GM19328 (cell line): ENCODE data around the gene PSMD5.

Experiments
- ATAC-seq: cut with Tn5 transposase; IDR thresholded peaks from one replicate; pipeline ENCODE4 v1.9.1; 2021; ENCODE audit warnings: mild to moderate bottlenecking, moderate library complexity; ENCODE audit not compliant: unreplicated experiment

Gene PSMD5

DNA sequence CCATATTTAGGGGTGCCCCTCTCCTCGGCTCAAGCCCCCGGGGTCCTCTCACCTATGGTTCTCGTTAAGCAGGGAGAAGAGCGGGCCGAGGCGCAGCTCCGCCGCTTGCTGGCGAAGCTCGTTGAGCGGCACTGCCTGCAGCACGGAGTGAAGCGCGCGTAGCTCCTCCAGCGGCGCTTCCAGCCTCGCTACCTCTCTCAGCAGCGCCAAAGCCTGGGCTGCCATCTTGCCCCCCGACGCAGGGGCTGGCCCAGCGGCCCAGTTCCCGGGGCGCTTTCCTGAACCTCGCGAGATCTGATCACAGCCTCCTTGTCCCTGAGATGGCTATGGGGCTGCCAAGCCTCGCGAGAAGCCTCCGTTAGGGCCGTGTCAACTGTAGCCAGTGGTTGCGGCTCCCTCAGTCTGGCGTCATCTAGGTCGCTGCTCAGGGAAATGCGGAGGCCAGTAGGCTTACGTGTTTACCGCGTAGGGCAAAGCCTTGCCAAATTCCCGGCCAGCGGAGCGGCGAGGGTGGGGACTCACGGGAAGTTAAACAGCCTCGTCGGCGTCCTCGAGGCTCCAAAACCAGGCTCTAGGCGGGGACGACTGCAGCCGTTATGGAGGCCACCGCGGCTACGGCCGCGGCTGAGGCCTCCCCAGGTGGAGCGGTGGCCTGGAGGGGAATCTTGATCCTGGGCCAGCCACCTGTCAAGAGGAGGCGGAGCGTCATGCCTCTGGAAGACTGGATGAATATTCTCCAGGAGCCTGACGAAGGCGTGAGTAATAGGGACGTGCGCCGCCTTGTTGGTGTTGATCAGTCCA is at the start of gene PSMD5:
PSMD5 (minus strand) TSS at position 238 of the 801 bp plus-strand sequence; CDS start at position 225, 13 bp downstream.
- ATAC-seq = peak; percentile 99

GRCh38 chr9:120891884-120892747 is 49.4 kb upstream of the PSMD5 start:
- peak; percentile 31 for ATAC-seq

DNA sequence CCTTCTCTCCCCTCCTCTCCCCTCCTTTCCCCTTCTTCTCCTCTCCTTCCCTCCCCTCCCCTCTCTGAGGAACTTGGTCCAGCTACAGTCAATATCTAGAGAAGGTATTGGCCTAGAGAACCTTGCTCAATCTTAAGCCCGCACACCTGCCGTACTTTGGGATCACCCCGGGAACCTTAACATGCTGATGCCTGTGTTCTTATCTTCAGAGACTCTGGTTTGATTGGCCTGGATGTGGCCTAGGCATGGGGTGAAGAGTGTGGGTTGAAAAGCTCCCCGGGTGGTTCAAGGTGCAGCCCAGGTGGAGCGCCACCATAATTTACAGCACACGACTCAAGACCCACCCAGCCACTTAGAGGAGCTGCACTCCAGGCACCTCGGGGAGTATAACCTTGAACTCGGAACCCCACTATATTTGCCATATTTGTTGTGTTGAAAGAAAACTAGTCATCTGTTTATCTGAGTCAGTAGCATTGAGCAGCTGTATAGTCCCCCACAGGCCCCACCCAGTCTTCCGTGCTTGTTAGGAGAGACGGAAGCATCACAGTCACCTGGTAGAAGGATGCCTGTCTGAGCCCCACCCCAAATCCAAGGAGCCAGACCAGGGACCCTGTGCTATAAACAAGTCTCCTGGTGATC is 48.6 kb upstream of the PSMD5 start:
- no peak for ATAC-seq

- ATAC-seq = no peak
These were observed 47.9 kb upstream of the PSMD5 start for GRCh38 chr9:120890320-120891244.

- no peak for ATAC-seq
These were observed 47.0 kb upstream of the PSMD5 start for GRCh38 chr9:120889606-120890271.

GRCh38 chr9:120888626-120889025 is 45.9 kb upstream of the PSMD5 start:
- ATAC-seq = no peak

- no peak for ATAC-seq
These were observed 43.8 kb upstream of the PSMD5 start for GRCh38 chr9:120886490-120886967.

GRCh38 chr9:120885958-120886357 is 43.2 kb upstream of the PSMD5 start:
- ATAC-seq = no peak

DNA sequence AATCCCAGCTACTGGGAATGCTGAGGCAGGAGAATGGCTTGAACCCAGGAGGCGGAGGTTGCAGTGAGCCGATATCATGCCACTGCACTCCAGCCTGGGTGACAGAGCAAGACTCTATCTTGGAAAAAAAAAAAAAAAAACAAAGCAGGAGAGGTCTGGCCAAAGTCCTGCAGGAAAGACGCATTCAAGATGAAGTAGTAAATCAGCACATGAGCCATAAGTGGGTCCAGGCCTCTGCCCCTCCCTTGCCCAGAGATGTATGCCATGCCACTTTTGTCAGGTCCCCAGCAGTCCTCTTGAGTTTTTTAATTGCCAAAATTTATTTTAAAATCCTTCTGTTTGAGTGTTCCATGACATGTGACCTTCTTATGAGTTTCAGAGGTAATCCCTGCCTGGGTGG is 42.7 kb upstream of the PSMD5 start:
- no peak for ATAC-seq

DNA sequence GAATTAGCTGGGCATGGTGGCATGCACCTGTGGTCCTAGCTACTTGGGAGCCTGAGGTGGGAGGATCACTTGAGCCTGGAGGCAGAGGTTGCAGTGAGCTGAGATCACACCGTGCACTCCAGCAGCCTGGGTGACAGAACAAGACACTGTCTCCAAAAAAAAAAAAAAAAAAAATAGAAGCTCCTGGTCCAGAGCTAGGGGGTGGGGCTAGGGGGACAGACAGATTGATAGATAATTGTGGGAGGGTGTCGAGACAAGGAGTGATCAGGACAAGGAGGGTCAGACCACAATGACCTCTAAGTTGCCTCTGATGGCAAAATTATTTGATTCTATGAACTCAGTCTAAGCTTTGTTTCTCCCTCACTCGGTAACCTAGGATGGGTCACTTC is 40.9 kb upstream of the PSMD5 start:
- ATAC-seq = no peak

- ATAC-seq = no peak
These were observed 40.3 kb upstream of the PSMD5 start for GRCh38 chr9:120882935-120883607.

DNA sequence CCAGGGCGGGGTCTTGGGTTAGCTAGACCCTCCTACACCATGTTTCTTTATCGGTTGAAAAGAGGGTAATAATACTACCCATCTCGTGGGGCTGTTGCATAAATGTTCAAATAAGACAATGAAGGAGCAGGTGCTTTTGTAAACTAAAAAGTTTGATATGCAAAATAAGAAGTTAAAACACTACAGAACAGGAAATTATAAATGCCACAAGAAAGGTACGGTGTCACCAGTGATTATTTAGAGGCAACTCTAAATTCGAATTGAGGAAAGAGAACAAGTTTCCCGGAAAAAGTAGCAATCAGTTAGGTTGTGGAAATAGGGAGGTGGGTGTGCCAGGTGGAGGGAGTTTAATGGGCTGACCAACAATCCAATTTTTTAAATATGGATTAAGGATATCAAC is 36.7 kb upstream of the PSMD5 start:
- ATAC-seq = no peak

DNA sequence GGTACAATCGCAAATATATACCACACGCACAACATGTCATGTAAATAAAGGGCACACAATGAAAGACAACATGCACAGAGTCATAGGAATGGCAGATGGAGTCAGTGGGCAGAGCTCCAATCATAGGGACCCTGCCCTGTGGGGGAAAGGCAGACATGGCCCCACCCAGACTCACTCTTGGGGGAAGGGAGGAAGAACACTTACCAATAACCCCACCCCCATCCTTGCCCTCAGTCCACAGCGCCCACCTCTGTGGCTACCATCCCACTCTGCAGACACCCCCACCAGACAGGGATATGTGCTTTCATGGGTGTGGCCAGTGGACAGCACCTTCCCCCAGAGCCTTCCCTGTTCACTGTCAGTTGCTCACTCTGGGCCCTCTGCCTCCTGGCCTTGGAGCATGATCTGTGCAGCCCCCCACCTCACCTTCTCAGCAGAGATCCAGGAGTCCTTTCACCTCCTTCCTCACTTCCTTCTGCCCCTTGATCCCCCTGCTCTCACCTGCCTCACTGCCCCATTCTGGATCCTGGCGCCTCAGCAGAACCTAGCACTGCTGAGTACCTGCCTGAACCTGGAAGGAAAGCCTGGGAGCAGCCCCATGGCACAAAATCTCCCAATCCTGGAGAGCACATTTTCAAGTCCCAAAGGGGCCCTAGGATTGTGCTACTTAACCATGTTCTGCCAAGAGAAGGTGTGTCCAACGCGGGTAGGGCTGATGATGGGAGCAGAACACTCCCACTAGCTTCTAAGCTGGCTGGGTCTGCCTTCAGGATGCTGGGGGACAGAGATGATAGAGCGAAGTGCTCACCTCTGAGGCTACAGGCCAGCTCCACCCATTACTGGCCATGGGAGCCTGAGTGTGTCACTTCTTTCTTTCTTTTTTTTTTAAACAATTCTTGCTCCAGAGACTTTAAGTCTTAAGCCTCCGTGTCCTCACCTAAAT is 35.7 kb upstream of the PSMD5 start:
- no peak for ATAC-seq

GRCh38 chr9:120877276-120878034 is 34.7 kb upstream of the PSMD5 start:
- ATAC-seq = peak; percentile 47

DNA sequence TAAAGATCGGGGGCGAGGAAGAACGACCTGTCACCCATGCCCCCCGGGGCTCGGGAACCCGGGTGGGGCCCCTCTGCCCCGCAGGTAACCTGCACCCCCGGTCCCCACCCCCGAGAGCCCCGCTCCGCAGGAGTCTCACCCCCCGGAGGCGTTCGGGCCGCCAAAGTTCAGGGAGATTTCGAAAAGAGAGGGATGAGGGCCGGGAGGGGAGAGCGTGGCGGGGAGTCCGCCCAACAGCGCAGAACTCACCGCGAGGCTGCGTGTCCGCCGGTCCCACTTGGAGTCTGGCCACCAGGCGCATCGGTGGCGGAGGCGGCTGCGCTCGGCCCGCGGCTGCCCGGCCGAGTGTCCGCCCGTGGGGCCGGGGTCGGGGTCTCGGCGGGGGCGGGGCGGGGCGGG is 34.1 kb upstream of the PSMD5 start, which contains the start of gene PHF19:
PHF19 (minus strand) TSS at position 347 of the 399 bp plus-strand sequence. CDS start 2,447 bp downstream, outside the sequence.
- ATAC-seq = peak; percentile 4

DNA sequence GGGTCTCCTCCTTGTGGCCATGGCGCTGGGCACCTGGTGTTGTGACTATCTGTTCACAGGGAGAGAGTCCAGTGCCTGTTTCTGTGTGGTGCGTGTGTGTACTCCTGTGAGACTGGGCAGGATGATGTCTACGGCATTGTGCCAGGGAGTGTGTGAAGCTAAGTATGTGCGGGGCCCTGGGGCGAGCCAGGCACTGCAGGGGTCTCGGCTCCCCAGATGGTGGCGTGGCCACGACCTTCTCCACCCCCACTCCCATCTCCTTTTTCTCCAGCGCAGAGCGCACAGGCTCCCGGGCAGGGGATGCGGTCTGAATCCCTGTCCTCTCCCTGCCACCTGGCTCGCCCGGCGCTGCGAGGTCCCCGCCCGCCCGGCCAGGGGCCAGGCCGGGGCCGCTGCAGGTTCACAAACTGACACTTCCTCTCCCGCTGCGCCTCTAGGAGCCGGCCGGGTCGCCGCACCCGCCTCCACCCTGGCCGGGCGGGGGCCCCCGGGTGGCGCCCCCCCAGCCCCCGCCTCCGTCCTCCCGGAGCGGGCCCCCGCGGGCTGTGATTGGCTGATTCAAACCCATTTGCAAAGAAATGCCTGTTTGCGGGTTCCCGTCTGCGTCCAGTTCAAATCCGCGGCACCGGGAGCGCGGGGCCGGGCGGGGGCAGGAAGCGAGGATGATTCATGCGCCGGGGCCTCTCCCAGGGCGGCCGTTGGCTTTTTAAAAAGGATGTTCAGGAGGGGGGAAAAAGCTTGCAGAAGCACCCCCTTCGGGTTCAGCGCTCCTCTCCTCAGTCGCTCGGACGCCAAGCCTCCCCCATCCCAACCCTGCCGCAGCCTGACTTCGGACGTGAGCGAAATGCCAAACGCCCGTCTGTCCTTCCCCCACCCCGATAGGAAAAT is 33.5 kb upstream of the PSMD5 start:
- peak; percentile 39 for ATAC-seq
